Hippocampal formation (tissue), 2 donors: Measurements from ENCODE around the gene MARCHF5.
"Not testable (repeated sequence)": the region's sequence is repeated elsewhere in the genome, so short reads cannot be mapped to it uniquely, and the experiment has no call there.

Source experiments
- DNase-seq, 2 donors: peaks; one replicate each; lab custom pipeline; 2025; lab: John Stamatoyannopoulos, UW

The MARCHF5 gene

GRCh38 chr10:92387289-92387940, 96.4 kb downstream of the MARCHF5 start:
- DNase-seq: no peak

- DNase-seq: not testable (repeated sequence)
Measured at GRCh38 chr10:92393173-92393572, 102.2 kb downstream of the MARCHF5 start.

- no peak for DNase-seq
Measured at GRCh38 chr10:92395271-92395670, 104.3 kb downstream of the MARCHF5 start.

GRCh38 chr10:92402234-92402633, 111.3 kb downstream of the MARCHF5 start:
- DNase-seq: not testable (repeated sequence)
